Astrocyte of the cerebellum (primary cell): ENCODE results near the gene TPO.

Experiments
- DNase-seq: peaks from one replicate; pipeline ENCODE4 v3.0.0-alpha.2; 2011; ENCODE audit warnings: low read depth
- H3K4me3 ChIP-seq: 2 replicates; pipeline ENCODE4 v1.5.1; 2011; ENCODE audit warnings: mild to moderate bottlenecking, low read depth, low read length, moderate library complexity
- in situ Hi-C: cut with HindIII; loops from 2 replicates; pipeline ENCODE4 v1.10.0; 2017; ENCODE audit warnings: low sequenced_read_pairs
- TF ChIP-seq, protein P1 (sequence below): IDR thresholded peaks from 2 replicates; pipeline ENCODE4 v1.5.1; 2012; ENCODE audit warnings: low read length, low read depth, moderate library complexity, mild to moderate bottlenecking; ENCODE audit errors: missing control alignments

The TPO gene

GRCh38 chr2:1453561-1453960, 40.3 kb downstream of the TPO start:
- in situ Hi-C loops: no loop called here
- TF ChIP-seq, protein P1, sequence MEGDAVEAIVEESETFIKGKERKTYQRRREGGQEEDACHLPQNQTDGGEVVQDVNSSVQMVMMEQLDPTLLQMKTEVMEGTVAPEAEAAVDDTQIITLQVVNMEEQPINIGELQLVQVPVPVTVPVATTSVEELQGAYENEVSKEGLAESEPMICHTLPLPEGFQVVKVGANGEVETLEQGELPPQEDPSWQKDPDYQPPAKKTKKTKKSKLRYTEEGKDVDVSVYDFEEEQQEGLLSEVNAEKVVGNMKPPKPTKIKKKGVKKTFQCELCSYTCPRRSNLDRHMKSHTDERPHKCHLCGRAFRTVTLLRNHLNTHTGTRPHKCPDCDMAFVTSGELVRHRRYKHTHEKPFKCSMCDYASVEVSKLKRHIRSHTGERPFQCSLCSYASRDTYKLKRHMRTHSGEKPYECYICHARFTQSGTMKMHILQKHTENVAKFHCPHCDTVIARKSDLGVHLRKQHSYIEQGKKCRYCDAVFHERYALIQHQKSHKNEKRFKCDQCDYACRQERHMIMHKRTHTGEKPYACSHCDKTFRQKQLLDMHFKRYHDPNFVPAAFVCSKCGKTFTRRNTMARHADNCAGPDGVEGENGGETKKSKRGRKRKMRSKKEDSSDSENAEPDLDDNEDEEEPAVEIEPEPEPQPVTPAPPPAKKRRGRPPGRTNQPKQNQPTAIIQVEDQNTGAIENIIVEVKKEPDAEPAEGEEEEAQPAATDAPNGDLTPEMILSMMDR: no peak
- H3K4me3 ChIP-seq: no peak overlapping the region
- DNase-seq: no peak

- in situ Hi-C loops: no loop called here
- TF ChIP-seq, protein P1: no peak
- no peak overlapping the region for H3K4me3 ChIP-seq
- DNase-seq: no peak
These were observed 41.1 kb downstream of the TPO start for GRCh38 chr2:1454346-1454745.

- H3K4me3 ChIP-seq: no peak overlapping the region
- in situ Hi-C loops: no loop called here
- no peak for DNase-seq
These were observed 42.2 kb downstream of the TPO start for GRCh38 chr2:1455466-1455865.

GRCh38 chr2:1458432-1458831, 45.2 kb downstream of the TPO start:
- TF ChIP-seq, protein P1: no peak
- no peak for DNase-seq
- no peak overlapping the region for H3K4me3 ChIP-seq
- in situ Hi-C loops: no loop called here

More at GRCh38 chr2:1455466-1455865, 42.2 kb downstream of the TPO start:
- TF ChIP-seq, protein P1: no peak

DNA sequence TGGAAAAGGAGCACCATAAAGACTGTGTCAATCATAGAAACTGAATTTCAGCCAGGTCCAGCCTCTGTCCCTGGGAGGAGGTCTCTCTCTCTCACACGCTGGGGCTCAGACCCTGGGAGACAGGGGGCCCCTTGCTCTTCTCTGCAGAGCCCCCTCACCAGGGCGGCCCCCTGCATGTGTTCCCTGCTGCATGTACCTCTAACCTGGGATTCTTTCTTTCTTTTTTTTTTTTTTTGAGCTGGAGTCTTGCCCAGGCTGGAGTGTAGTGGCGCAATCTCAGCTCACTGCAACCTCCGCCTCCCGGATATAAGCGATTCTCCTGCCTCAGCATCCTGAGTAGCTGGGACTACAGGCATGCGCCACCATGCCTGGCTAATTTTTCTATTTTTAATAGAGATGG, 46.5 kb downstream of the TPO start:
- in situ Hi-C loops: no loop called here
- TF ChIP-seq, protein P1: no peak
- H3K4me3 ChIP-seq: no peak overlapping the region
- DNase-seq: no peak

DNA sequence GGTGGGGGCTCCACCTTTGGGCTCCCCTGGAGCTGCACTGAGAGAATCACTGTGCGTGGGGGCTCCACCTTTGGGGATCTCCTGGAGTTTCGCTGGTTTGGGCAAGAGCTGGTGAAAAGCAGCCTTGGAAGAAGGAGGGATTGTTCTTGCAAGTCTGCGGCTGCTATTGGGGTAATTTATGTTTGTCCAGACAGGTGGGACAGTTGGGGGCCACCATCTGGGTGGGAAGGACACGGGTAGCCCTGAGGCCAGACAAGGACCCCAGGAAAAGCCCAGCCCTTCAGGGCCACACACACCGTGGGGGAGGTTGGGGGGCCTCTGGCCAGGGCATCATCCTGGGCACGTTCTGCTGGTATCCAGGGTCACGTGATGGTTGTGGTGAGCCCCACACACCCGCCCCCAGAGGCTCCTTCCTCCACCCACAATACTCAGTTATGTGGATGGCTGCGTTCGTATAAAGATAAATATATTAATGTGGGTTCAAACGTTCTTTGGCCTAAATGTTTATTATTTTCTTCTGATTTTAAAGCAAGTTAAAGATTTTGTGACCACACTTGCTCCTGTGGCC, 47.7 kb downstream of the TPO start:
- no peak overlapping the region for H3K4me3 ChIP-seq
- DNase-seq: no peak
- in situ Hi-C loops: no loop called here
- TF ChIP-seq, protein P1: no peak
